ENCODE measurements around the gene ARHGEF18.

Gene ARHGEF18

GRCh38 chr19:7386769-7387168, 38.0 kb downstream of the ARHGEF18 start:
- no peak for DNase-seq

- no peak for DNase-seq
These were observed 42.5 kb downstream of the ARHGEF18 start for GRCh38 chr19:7391218-7391670.

GRCh38 chr19:7393459-7393858, 44.7 kb downstream of the ARHGEF18 start:
- no peak for DNase-seq

GRCh38 chr19:7393939-7394730, 45.4 kb downstream of the ARHGEF18 start:
- DNase-seq, result no peak

GRCh38 chr19:7394731-7395359, 46.1 kb downstream of the ARHGEF18 start:
- peak; percentile 77 to 85 for DNase-seq

GRCh38 chr19:7395360-7396066, 46.8 kb downstream of the ARHGEF18 start:
- no peak for DNase-seq

GRCh38 chr19:7397687-7398086, 49.0 kb downstream of the ARHGEF18 start:
- DNase-seq, result no peak

Measured in NCI-H2081 (cell line).